ENCODE data around the gene AHNAK2. TPM values are rescaled to one million over a fixed set of nuclear protein-coding genes. Genes with fewer than 3 reads are reported as not detected.

Gene AHNAK2
- total RNA-seq, 1 experiment from 2014 or later = 223 TPM

DNA sequence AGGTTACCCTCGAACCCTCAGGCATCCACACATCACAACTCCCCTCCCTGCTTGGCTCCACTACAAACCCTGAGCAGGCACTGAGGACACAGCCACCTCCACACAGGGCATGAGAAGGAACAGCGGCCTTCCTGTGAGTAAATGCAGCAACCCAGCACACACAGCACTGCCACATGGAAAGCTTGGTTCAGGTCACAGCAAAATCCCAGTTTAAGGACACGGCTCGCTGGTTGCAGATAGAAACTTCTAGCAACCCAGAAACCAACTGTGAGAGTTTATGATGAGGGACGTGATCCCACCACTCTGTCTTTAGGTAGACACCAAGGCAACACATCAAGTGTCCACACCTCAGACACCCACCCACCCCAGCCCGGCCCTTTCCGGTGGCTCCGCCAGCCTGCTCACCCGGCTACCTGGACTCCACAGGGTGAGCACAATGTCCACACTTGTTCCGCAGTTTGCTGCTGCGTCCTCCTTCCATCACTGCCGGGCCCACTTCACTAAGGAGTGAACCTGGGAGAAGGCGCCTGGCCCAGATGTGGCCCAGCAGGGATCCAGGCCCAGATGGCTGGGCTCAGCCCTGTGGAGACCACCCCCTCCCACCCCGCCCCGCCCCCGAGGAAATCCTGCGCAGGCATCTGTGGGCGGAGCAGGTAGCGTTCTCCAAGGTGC lies 29.6 kb upstream of the AHNAK2 start:
- BruUV-seq (replicated peaks) = no TSS peak
- no peak overlapping the region for H3K4me3 ChIP-seq (ENCODE audit: low read depth in 2 of 2, low read length in 2 of 2)
- ChIA-PET POLR2A (no interaction called here), CTCF (no interaction called here)
- H3K27me3 ChIP-seq (ENCODE audit: control insufficient read depth, insufficient read depth, low read length) = no peaks in the 10 kb centered on the region
- H3K36me3 ChIP-seq (ENCODE audit: control insufficient read depth, insufficient read depth, low read length) = peaks cover 9% of the 10 kb centered on the region; the same call in 1 of the 2 replicates
- in situ Hi-C loops (cut with HindIII; ENCODE audit: low pct_unique_long_range_greater_than_20kb, low sequenced_read_pairs) (no loop called here), intact Hi-C loops (cut with micrococcal nuclease; ENCODE audit: unreplicated experiment) (no loop called here)
- peak; percentile 6; the same call in 1 of the 2 replicates for TF ChIP-seq POLR2AphosphoS5 (IDR thresholded peaks at IDR 0.05; ENCODE audit: low read depth, low read length)
- TF ChIP-seq TCF7L2 (IDR thresholded peaks at IDR 0.05; ENCODE audit: low read depth, low read length) = no peak
- DNase-seq (ENCODE audit: low read depth, low spot score) (no peak), ATAC-seq (no peak)
- no peak overlapping the region for H3K27ac ChIP-seq (ENCODE audit: low read length)
- H3K9me3 ChIP-seq (ENCODE audit: control insufficient read depth, insufficient read depth, low read depth, low read length) = no peaks in the 10 kb centered on the region
- H3K4me1 ChIP-seq (ENCODE audit: control insufficient read depth, insufficient read depth, low read length) = peaks cover 8% of the 10 kb centered on the region

DNA sequence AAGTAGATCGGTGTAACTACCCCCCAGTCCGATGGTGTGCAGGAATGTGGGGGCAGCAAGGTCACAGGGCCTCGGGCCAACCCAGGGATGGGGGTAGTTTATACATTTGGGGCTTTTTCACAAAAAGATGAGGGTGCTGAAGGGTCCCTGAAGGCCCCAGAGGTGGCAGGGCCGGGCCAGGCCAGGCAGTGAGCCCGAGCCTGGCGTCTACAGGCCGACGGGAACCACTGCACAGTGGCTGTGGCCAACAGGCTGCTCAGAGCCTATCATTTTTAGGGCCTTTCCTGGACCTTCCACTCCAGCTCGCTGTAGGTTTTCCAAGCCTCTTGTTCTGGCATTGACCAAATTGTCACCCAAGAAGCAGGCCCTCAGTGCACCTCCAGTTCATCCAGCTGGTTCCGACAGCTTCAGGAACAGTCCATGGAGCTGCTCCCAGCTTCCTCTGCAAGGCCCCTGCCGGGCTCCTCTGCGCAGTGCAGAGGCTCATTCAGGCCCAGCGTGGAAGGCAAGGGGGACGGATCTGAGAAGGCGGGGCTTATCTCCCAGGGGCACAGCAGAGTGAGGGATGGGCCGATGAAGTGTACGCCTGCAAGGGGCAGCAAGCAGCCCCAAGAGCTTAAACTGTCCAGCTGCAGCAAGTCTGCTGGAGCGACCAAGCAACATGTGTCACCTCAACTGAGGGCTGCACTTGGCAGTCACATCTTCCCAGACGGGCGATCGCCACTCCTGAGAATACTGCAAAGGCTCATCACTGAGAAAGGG lies 28.8 kb upstream of the AHNAK2 start:
- Histone ChIP-seq H3K4me1 (ENCODE audit: control insufficient read depth, insufficient read depth, low read length) (peaks cover 3% of the 10 kb centered on the region; the same call in 1 of the 2 replicates), H3K36me3 (ENCODE audit: control insufficient read depth, insufficient read depth, low read length) (peaks cover 9% of the 10 kb centered on the region; the same call in 1 of the 2 replicates), H3K9me3 (ENCODE audit: control insufficient read depth, insufficient read depth, low read depth, low read length) (no peaks in the 10 kb centered on the region), H3K4me3 (ENCODE audit: low read depth in 2 of 2, low read length in 2 of 2) (no peak overlapping the region), H3K27me3 (ENCODE audit: control insufficient read depth, insufficient read depth, low read length) (no peaks in the 10 kb centered on the region), H3K27ac (ENCODE audit: low read length) (no peak overlapping the region)
- intact Hi-C loops (cut with micrococcal nuclease; ENCODE audit: unreplicated experiment) (no loop called here), in situ Hi-C loops (cut with HindIII; ENCODE audit: low pct_unique_long_range_greater_than_20kb, low sequenced_read_pairs) (no loop called here)
- peak; percentile 11; the same call in 1 of the 2 replicates for ATAC-seq
- ChIA-PET POLR2A (no interaction called here), CTCF (interaction anchor here (0.8 kb wide), 1 partner anchor 42 kb away, joined by 3 read pairs; no protein-coding TSS in a partner anchor)
- TF ChIP-seq, protein P1, sequence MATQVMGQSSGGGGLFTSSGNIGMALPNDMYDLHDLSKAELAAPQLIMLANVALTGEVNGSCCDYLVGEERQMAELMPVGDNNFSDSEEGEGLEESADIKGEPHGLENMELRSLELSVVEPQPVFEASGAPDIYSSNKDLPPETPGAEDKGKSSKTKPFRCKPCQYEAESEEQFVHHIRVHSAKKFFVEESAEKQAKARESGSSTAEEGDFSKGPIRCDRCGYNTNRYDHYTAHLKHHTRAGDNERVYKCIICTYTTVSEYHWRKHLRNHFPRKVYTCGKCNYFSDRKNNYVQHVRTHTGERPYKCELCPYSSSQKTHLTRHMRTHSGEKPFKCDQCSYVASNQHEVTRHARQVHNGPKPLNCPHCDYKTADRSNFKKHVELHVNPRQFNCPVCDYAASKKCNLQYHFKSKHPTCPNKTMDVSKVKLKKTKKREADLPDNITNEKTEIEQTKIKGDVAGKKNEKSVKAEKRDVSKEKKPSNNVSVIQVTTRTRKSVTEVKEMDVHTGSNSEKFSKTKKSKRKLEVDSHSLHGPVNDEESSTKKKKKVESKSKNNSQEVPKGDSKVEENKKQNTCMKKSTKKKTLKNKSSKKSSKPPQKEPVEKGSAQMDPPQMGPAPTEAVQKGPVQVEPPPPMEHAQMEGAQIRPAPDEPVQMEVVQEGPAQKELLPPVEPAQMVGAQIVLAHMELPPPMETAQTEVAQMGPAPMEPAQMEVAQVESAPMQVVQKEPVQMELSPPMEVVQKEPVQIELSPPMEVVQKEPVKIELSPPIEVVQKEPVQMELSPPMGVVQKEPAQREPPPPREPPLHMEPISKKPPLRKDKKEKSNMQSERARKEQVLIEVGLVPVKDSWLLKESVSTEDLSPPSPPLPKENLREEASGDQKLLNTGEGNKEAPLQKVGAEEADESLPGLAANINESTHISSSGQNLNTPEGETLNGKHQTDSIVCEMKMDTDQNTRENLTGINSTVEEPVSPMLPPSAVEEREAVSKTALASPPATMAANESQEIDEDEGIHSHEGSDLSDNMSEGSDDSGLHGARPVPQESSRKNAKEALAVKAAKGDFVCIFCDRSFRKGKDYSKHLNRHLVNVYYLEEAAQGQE (IDR thresholded peaks at IDR 0.05; ENCODE audit: insufficient read depth in 1 of 2, low read depth in 2 of 2, low read length in 1 of 2) = no peak
- TF ChIP-seq POLR2AphosphoS5 (IDR thresholded peaks at IDR 0.05; ENCODE audit: low read depth, low read length) = peak; percentile 14; the same call in 1 of the 2 replicates
- DNase-seq (ENCODE audit: low read depth, low spot score) = no peak
- BruUV-seq (replicated peaks) = no TSS peak

DNA sequence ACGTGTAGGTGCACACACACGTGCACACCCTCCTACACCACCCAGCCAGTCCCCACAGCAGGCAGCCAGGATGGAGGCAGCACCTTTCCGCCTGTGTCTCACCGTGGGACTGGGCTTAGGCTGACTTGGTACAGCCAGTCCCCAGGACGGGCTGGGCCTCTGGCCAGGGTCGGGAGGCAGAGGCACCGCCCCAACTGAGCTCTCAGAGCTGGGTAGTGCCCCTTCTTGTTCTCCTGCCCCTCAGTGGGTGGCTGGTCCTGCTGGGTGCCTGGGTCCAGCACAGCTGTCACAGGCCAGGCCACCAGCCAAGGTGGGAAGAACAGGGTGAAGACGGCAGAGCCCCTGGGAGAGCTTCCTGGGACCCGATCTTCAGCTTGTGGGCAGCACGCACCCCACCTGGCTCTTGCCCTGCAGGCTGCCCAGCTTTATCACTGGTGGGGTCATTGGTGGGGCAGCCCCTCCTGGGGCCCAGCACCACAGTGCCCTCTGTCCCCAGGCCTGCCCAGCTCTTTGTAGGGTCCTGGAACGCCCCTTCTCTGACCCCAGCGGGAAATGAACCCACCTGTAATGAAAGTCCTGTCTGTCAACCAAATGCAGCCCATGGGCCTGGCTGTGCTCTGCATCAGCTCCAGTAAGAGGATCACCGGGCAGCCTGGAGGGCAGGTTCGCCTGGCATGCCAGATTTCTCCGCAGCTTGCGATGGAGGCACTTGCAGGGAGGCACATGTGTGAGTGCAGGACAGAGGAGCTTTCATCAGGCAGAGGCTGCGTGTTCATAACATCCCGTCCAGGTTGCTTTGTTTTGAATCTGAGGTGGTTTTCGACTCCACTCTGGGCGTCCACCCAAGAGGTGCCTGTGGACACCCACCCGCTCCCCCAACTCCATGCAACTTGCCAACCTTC lies 28.0 kb upstream of the AHNAK2 start:
- peak; percentile 52 for ATAC-seq
- ChIA-PET CTCF (interaction anchor here (0.5 to 0.8 kb wide), 2 partner anchors 42 to 1477 kb away, joined by 3 to 4 read pairs; partner anchors contain the start of gene TRMT61A), POLR2A (interaction anchor here (0.5 to 0.6 kb wide), 2 partner anchors 31 to 335 kb away, joined by 8 to 12 read pairs; no protein-coding TSS in a partner anchor)
- DNase-seq (ENCODE audit: low read depth, low spot score) = no peak
- no peak overlapping the region for H3K27ac ChIP-seq (ENCODE audit: low read length)
- H3K4me3 ChIP-seq (ENCODE audit: low read depth in 2 of 2, low read length in 2 of 2) = no peak overlapping the region
- intact Hi-C loops (cut with micrococcal nuclease; ENCODE audit: unreplicated experiment) (no loop called here), in situ Hi-C loops (cut with HindIII; ENCODE audit: low pct_unique_long_range_greater_than_20kb, low sequenced_read_pairs) (no loop called here)
- no peaks in the 10 kb centered on the region for H3K4me1 ChIP-seq (ENCODE audit: control insufficient read depth, insufficient read depth, low read length)
- peaks cover 9% of the 10 kb centered on the region; the same call in 1 of the 2 replicates for H3K36me3 ChIP-seq (ENCODE audit: control insufficient read depth, insufficient read depth, low read length)
- no peaks in the 10 kb centered on the region for H3K9me3 ChIP-seq (ENCODE audit: control insufficient read depth, insufficient read depth, low read depth, low read length)
- no peaks in the 10 kb centered on the region for H3K27me3 ChIP-seq (ENCODE audit: control insufficient read depth, insufficient read depth, low read length)
- TF ChIP-seq, protein P2, sequence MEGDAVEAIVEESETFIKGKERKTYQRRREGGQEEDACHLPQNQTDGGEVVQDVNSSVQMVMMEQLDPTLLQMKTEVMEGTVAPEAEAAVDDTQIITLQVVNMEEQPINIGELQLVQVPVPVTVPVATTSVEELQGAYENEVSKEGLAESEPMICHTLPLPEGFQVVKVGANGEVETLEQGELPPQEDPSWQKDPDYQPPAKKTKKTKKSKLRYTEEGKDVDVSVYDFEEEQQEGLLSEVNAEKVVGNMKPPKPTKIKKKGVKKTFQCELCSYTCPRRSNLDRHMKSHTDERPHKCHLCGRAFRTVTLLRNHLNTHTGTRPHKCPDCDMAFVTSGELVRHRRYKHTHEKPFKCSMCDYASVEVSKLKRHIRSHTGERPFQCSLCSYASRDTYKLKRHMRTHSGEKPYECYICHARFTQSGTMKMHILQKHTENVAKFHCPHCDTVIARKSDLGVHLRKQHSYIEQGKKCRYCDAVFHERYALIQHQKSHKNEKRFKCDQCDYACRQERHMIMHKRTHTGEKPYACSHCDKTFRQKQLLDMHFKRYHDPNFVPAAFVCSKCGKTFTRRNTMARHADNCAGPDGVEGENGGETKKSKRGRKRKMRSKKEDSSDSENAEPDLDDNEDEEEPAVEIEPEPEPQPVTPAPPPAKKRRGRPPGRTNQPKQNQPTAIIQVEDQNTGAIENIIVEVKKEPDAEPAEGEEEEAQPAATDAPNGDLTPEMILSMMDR (IDR thresholded peaks at IDR 0.05) = no peak
- TF ChIP-seq POLR2AphosphoS5 (IDR thresholded peaks at IDR 0.05; ENCODE audit: low read depth, low read length) = peak; percentile 32; the same call in 1 of the 2 replicates
- TF ChIP-seq, protein P1 (IDR thresholded peaks at IDR 0.05; ENCODE audit: insufficient read depth in 1 of 2, low read depth in 2 of 2, low read length in 1 of 2) = no peak
- no peak for TF ChIP-seq SIN3A (IDR thresholded peaks at IDR 0.05; ENCODE audit: borderline replicate concordance, insufficient read depth, low read depth, low read length)
- no peak for TF ChIP-seq TCF7L2 (IDR thresholded peaks at IDR 0.05; ENCODE audit: low read depth, low read length)
- BruUV-seq (replicated peaks) = no TSS peak
